Smooth muscle cell (in vitro differentiated cells): ENCODE data around the gene KCNB1. TPM values are rescaled to one million over a fixed set of nuclear protein-coding genes. Genes with fewer than 3 reads are reported as not detected.

Experiments used
- DNase-seq: peaks from one replicate; lab custom pipeline; 2025; ENCODE audit not compliant: unreplicated experiment; lab: John Stamatoyannopoulos, UW
- H2AFZ ChIP-seq: fragments of 200-600 bp; sonication (generic); 2 replicates; pipeline ENCODE4 v1.6.0; 2016; ENCODE audit warnings: antibody characterized with exemption, low read depth, mild to moderate bottlenecking
- H3F3A ChIP-seq: fragments of 200-600 bp; sonication (generic); 2 replicates; pipeline ENCODE4 v1.6.0; 2017; ENCODE audit warnings: antibody characterized with exemption, low read depth
- H3K27ac ChIP-seq: fragments of 200-600 bp; sonication (generic); 2 replicates; pipeline ENCODE4 v1.5.1; 2016; ENCODE audit warnings: low read depth, mild to moderate bottlenecking
- H3K27me3 ChIP-seq: fragments of 200-600 bp; sonication (generic); 2 replicates; pipeline ENCODE4 v1.6.1; 2016; ENCODE audit warnings: low read depth, mild to moderate bottlenecking
- H3K36me3 ChIP-seq: fragments of 200-600 bp; sonication (generic); 2 replicates; pipeline ENCODE4 v1.5.1; 2016; ENCODE audit warnings: low read depth
- H3K4me1 ChIP-seq: fragments of 200-600 bp; sonication (generic); 2 replicates; pipeline ENCODE4 v1.5.1; 2016; ENCODE audit warnings: low read depth
- H3K4me2 ChIP-seq: fragments of 200-600 bp; sonication (generic); 2 replicates; pipeline ENCODE4 v1.6.0; 2016; ENCODE audit warnings: mild to moderate bottlenecking
- H3K4me3 ChIP-seq: fragments of 200-600 bp; sonication (generic); 2 replicates; pipeline ENCODE4 v1.5.1; 2016; ENCODE audit warnings: mild to moderate bottlenecking
- H3K79me2 ChIP-seq: fragments of 200-600 bp; sonication (generic); 2 replicates; pipeline ENCODE4 v1.6.0; 2016; ENCODE audit warnings: low read depth, mild to moderate bottlenecking
- H3K9ac ChIP-seq: fragments of 200-600 bp; sonication (generic); 2 replicates; pipeline ENCODE4 v1.6.0; 2016; ENCODE audit warnings: low read depth
- H3K9me3 ChIP-seq: fragments of 200-600 bp; sonication (generic); replicated peaks from 2 replicates; pipeline ENCODE4 v1.5.1; 2016; ENCODE audit warnings: low read depth
- H4K20me1 ChIP-seq: fragments of 200-600 bp; sonication (generic); 2 replicates; pipeline ENCODE4 v1.6.0; 2016; ENCODE audit warnings: low read depth
- CTCF ChIP-seq: fragments of 200-600 bp; sonication (generic); IDR thresholded peaks from 2 replicates; pipeline ENCODE4 v1.5.1; 2017; ENCODE audit warnings: borderline replicate concordance, mild to moderate bottlenecking, antibody characterized with exemption; ENCODE audit not compliant: insufficient read depth, poor library complexity, severe bottlenecking
- WGBS: methylation state at CpG from one replicate; pipeline ENCODE4 v1.1.7; 2016; ENCODE audit warnings: low lambda C conversion rate; 5-methylcytosine and 5-hydroxymethylcytosine counted together
- polyA plus RNA-seq: library from polyadenylated mRNA; unstranded; fragments of >200 nt; fragmentation: Nextera tagmentation; extraction: Ambion mirVana; gene quantifications from 2 replicates; pipeline ENCODE4 v1.2.1, GENCODE V29; 2016
- total RNA-seq: library from RNA; depleted of rRNA; stranded (reverse); fragments of >200 nt; gene quantifications from 2 replicates; pipeline ENCODE4 v1.2.3, GENCODE V29; 2014

The KCNB1 gene
- total and polyA plus RNA-seq, 2 experiments from 2014 or later = not detected

- DNase-seq = no peak
- H3K9me3 ChIP-seq = no peaks in the 10 kb centered on the region
- H3K36me3 ChIP-seq = no peaks in the 10 kb centered on the region
- 94% methylated on average over 2 of the region's 2 CpGs for WGBS
- no peaks in the 10 kb centered on the region for H3K4me1 ChIP-seq
- H2AFZ ChIP-seq = no peak overlapping the region
- H3K4me2 ChIP-seq = no peak overlapping the region
- H3K9ac ChIP-seq = no peak overlapping the region
- H3K27me3 ChIP-seq = no peaks in the 10 kb centered on the region
- no peak overlapping the region for H3K27ac ChIP-seq
- H3F3A ChIP-seq = no peaks in the 10 kb centered on the region
- no peak overlapping the region for H3K4me3 ChIP-seq
- no peaks in the 10 kb centered on the region for H4K20me1 ChIP-seq
- H3K79me2 ChIP-seq = no peaks in the 10 kb centered on the region
- no peak for TF ChIP-seq CTCF
Observed at GRCh38 chr20:49513517-49513916, 31.0 kb upstream of the KCNB1 start.

- Histone ChIP-seq H3K4me1 (no peaks in the 10 kb centered on the region), H4K20me1 (no peaks in the 10 kb centered on the region), H3K79me2 (no peaks in the 10 kb centered on the region), H2AFZ (no peak overlapping the region), H3K9me3 (no peaks in the 10 kb centered on the region), H3K27ac (no peak overlapping the region), H3K9ac (no peak overlapping the region), H3K36me3 (no peaks in the 10 kb centered on the region), H3K27me3 (no peaks in the 10 kb centered on the region), H3K4me2 (no peak overlapping the region), H3F3A (no peaks in the 10 kb centered on the region), H3K4me3 (no peak overlapping the region)
- no peak for TF ChIP-seq CTCF
- DNase-seq = no peak
- 93% methylated on average over 11 of the region's 11 CpGs for WGBS
Observed at GRCh38 chr20:49513009-49513408, 30.5 kb upstream of the KCNB1 start.

- no peak overlapping the region for H2AFZ ChIP-seq
- H3F3A ChIP-seq = no peaks in the 10 kb centered on the region
- WGBS = 90% methylated on average over 2 of the region's 2 CpGs
- H3K36me3 ChIP-seq = no peaks in the 10 kb centered on the region
- H4K20me1 ChIP-seq = no peaks in the 10 kb centered on the region
- no peaks in the 10 kb centered on the region for H3K27me3 ChIP-seq
- DNase-seq = no peak
- H3K4me3 ChIP-seq = no peak overlapping the region
- H3K9ac ChIP-seq = no peak overlapping the region
- no peak overlapping the region for H3K4me2 ChIP-seq
- no peaks in the 10 kb centered on the region for H3K9me3 ChIP-seq
- no peaks in the 10 kb centered on the region for H3K79me2 ChIP-seq
- TF ChIP-seq CTCF = no peak
- no peaks in the 10 kb centered on the region for H3K4me1 ChIP-seq
- H3K27ac ChIP-seq = no peak overlapping the region
Observed at GRCh38 chr20:49511788-49512525, 29.5 kb upstream of the KCNB1 start.
